HCT116 (cell line): ENCODE data around the gene TECTA. TPM values are rescaled to one million over a fixed set of nuclear protein-coding genes. Genes with fewer than 3 reads are reported as not detected.

Experiments used
- ATAC-seq: fragments of 200-7000 bp; cut with Tn5 transposase; 2 replicates; pipeline ENCODE4 v1.9.1; 2020; ENCODE audit warnings: mild to moderate bottlenecking, moderate library complexity
- BruUV-seq: library from RNA; stranded (reverse); fragments of 400-500 nt; replicated peaks from 2 replicates; lab custom pipeline; 2021; lab: Mats Ljungman, UMichigan
- CTCF ChIA-PET: fragments of 300-600 bp; sonication (Branson Sonifier 250); formaldehyde crosslinking; loops from one replicate; lab custom pipeline; 2021; ENCODE audit warnings: antibody characterized with exemption; lab: Charles Lee
- POLR2A ChIA-PET: fragments of 300-600, 350-600 bp; sonication (Branson Sonifier 250); formaldehyde crosslinking; loops from one replicate; lab custom pipeline; 2021; ENCODE audit warnings: antibody characterized with exemption; lab: Charles Lee
- RAD21 ChIA-PET, 2 experiments: fragments of 300-600 bp; sonication (Branson Sonifier 250); formaldehyde crosslinking; loops; one replicate each; lab custom pipeline; 2023; ENCODE audit warnings: low total read pairs in 2 of 2; ENCODE audit not compliant: uncharacterized antibody in 2 of 2, unreplicated experiment in 2 of 2, low non-redundant PET in 1 of 2; lab: Charles Lee
- DNase-seq: peaks from one replicate; pipeline ENCODE4 v3.0.0-alpha.2; 2010; ENCODE audit warnings: low read depth, low spot score
- H2AFZ ChIP-seq: fragments of 200-600 bp; shearing (Covaris generic), sonication (generic); 2 replicates; pipeline ENCODE4 v1.6.1; 2017; ENCODE audit warnings: low read depth, mixed run types, mixed read lengths, antibody characterized with exemption, low read length; ENCODE audit not compliant: poor library complexity, severe bottlenecking
- H3K27ac ChIP-seq: 2 replicates; pipeline ENCODE4 v1.5.1; 2012; ENCODE audit warnings: low read depth, low read length
- H3K27me3 ChIP-seq: fragments of 200-600 bp; sonication (generic); 2 replicates; pipeline ENCODE4 v1.6.1; 2016; ENCODE audit warnings: mixed run types, low read length, mixed read lengths; ENCODE audit not compliant: insufficient read depth
- H3K36me3 ChIP-seq, 2 experiments: fragments of 200-500 bp in 1 of 2; fragments of 200-600 bp in 1 of 2; sonication (Bioruptor generic) in 1 of 2; sonication (generic) in 1 of 2; 2 replicates each; pipeline versions ENCODE4 v1.5.1 to v1.6.1; 2014 to 2016; ENCODE audit warnings: low read length in 2 of 2, inconsistent platforms in 1 of 2, mixed read lengths in 1 of 2, mixed run types in 1 of 2; ENCODE audit not compliant: insufficient read depth in 2 of 2, control insufficient read depth in 1 of 2
- H3K4me1 ChIP-seq, 2 experiments: fragments of 200-600 bp in 1 of 2; sonication (generic) in 1 of 2; 2 replicates each; pipeline versions ENCODE4 v1.5.1 to v1.6.1; 2012 to 2017; ENCODE audit warnings: low read length in 2 of 2, inconsistent platforms in 1 of 2, mild to moderate bottlenecking in 1 of 2, mixed read lengths in 1 of 2, mixed run types in 1 of 2, moderate library complexity in 1 of 2; ENCODE audit not compliant: insufficient read depth in 2 of 2, control insufficient read depth in 1 of 2
- H3K4me2 ChIP-seq: fragments of 200-600 bp; sonication (generic); 2 replicates; pipeline ENCODE4 v1.6.1; 2017; ENCODE audit warnings: mixed run types, low read length, mixed read lengths
- H3K4me3 ChIP-seq, 2 experiments: fragments of 200-600 bp in 1 of 2; sonication (generic) in 1 of 2; replicated peaks in 1 of 2; 2 replicates each; pipeline ENCODE4 v1.5.1; 2011 to 2016; ENCODE audit warnings: low read length in 2 of 2, control low read depth in 1 of 2, low read depth in 1 of 2, mild to moderate bottlenecking in 1 of 2, mixed read lengths in 1 of 2, mixed run types in 1 of 2
- H3K79me2 ChIP-seq: fragments of 200-600 bp; sonication (generic); 2 replicates; pipeline ENCODE4 v1.6.1; 2017; ENCODE audit warnings: mild to moderate bottlenecking, mixed run types, low read length, moderate library complexity, mixed read lengths; ENCODE audit not compliant: insufficient read depth
- H3K9ac ChIP-seq: fragments of 200-600 bp; sonication (generic); 2 replicates; pipeline ENCODE4 v1.6.1; 2016; ENCODE audit warnings: low read length, mixed read lengths
- H3K9me2 ChIP-seq: fragments of 200-600 bp; sonication (generic), shearing (Covaris generic); 2 replicates; pipeline ENCODE4 v1.6.1; 2017; ENCODE audit warnings: mixed run types, mild to moderate bottlenecking, moderate library complexity; ENCODE audit not compliant: insufficient read depth
- H3K9me3 ChIP-seq, 2 experiments: fragments of 200-500 bp in 1 of 2; fragments of 200-600 bp in 1 of 2; sonication (Bioruptor generic) in 1 of 2; sonication (generic) in 1 of 2; 2 replicates each; pipeline ENCODE4 v1.6.1; 2014 to 2017; ENCODE audit warnings: low read length in 2 of 2, mixed read lengths in 2 of 2, inconsistent platforms in 1 of 2, low read depth in 1 of 2, mild to moderate bottlenecking in 1 of 2, mixed run types in 1 of 2, moderate library complexity in 1 of 2; ENCODE audit not compliant: control insufficient read depth in 1 of 2, insufficient read depth in 1 of 2
- H4K20me1 ChIP-seq: fragments of 200-600 bp; sonication (generic), shearing (Covaris generic); 2 replicates; pipeline ENCODE4 v1.6.1; 2017; ENCODE audit warnings: mixed run types, mild to moderate bottlenecking, moderate library complexity; ENCODE audit not compliant: insufficient read depth
- ATF3 ChIP-seq: IDR thresholded peaks from 2 replicates; pipeline ENCODE4 v1.6.1; 2012
- CEBPB ChIP-seq: IDR thresholded peaks from 2 replicates; pipeline ENCODE4 v1.6.1; 2012; ENCODE audit warnings: low read depth
- CTCF ChIP-seq, 3 experiments: fragments of 200-600 bp in 1 of 3; sonication (generic) in 1 of 3; IDR thresholded peaks in 2 of 3; conservative IDR thresholded peaks in 1 of 3; 2 replicates each; pipeline ENCODE4 v1.5.1; 2012 to 2017; ENCODE audit warnings: low read depth in 2 of 3, low read length in 2 of 3, antibody characterized with exemption in 1 of 3, borderline replicate concordance in 1 of 3, control low read depth in 1 of 3, mild to moderate bottlenecking in 1 of 3, mixed read lengths in 1 of 3, mixed run types in 1 of 3, moderate library complexity in 1 of 3; ENCODE audit not compliant: insufficient read depth in 1 of 3
- EZH2 ChIP-seq: fragments of 200-600 bp; sonication (generic); IDR thresholded peaks from 2 replicates; pipeline ENCODE4 v1.6.1; 2017; ENCODE audit warnings: antibody characterized with exemption, mixed run types
- EZH2phosphoT487 ChIP-seq: fragments of 200-600 bp; IDR thresholded peaks from 2 replicates; pipeline ENCODE4 v1.6.1; 2018; ENCODE audit warnings: antibody characterized with exemption, borderline replicate concordance
- FOSL1 ChIP-seq: IDR thresholded peaks from 2 replicates; pipeline ENCODE4 v1.6.1; 2012; ENCODE audit warnings: low read depth
- MAX ChIP-seq: IDR thresholded peaks from 2 replicates; pipeline ENCODE4 v1.6.1; 2012
- POLR2A ChIP-seq: IDR thresholded peaks from 2 replicates; pipeline ENCODE4 v1.7.0; 2011; ENCODE audit warnings: borderline replicate concordance; ENCODE audit not compliant: insufficient read depth, insufficient read length; ENCODE audit errors: extremely low read depth
- POLR2AphosphoS5 ChIP-seq: IDR thresholded peaks from 2 replicates; pipeline ENCODE4 v1.6.1; 2011; ENCODE audit warnings: mild to moderate bottlenecking, low read depth, low read length, moderate library complexity
- REST ChIP-seq: IDR thresholded peaks from 2 replicates; pipeline ENCODE4 v1.6.1; 2012; ENCODE audit warnings: low read depth
- SIN3A ChIP-seq: IDR thresholded peaks from 2 replicates; pipeline ENCODE4 v1.6.1; 2012; ENCODE audit warnings: low read depth
- SP1 ChIP-seq: IDR thresholded peaks from 2 replicates; pipeline ENCODE4 v1.6.1; 2012; ENCODE audit warnings: low read depth
- SRF ChIP-seq: IDR thresholded peaks from 2 replicates; pipeline ENCODE4 v1.6.1; 2012; ENCODE audit warnings: low read depth
- TCF7L2 ChIP-seq: IDR thresholded peaks from 2 replicates; pipeline ENCODE4 v1.7.0; 2011; ENCODE audit warnings: borderline replicate concordance, inconsistent platforms; ENCODE audit not compliant: insufficient read depth, insufficient read length; ENCODE audit errors: extremely low read depth
- YY1 ChIP-seq: IDR thresholded peaks from 2 replicates; pipeline ENCODE4 v1.6.1; 2011; ENCODE audit warnings: low read length, low read depth, moderate library complexity, mild to moderate bottlenecking; ENCODE audit not compliant: insufficient replicate concordance; ENCODE audit errors: extremely low read depth
- ZFX ChIP-seq: fragments of 450-650 bp; IDR thresholded peaks from 2 replicates; pipeline ENCODE4 v1.6.1; 2017
- ZNF274 ChIP-seq: fragments of 200-500 bp; sonication (Bioruptor generic); IDR thresholded peaks from 2 replicates; pipeline ENCODE4 v1.6.1; 2014; ENCODE audit warnings: mild to moderate bottlenecking, low read depth, low read length, inconsistent platforms
- intact Hi-C: fragments of 100-400 bp; cut with micrococcal nuclease; formaldehyde crosslinking; loops from 2 replicates; pipeline ENCODE4 v1.10.0; 2022
- total RNA-seq: library from RNA; stranded (reverse); gene quantifications from one replicate; pipeline ENCODE4 v1.2.1, GENCODE V29; 2021; ENCODE audit not compliant: unreplicated experiment

The TECTA gene
- total RNA-seq, 1 experiment from 2014 or later: 0.81 TPM

GRCh38 chr11:121082219-121082618 lies 18.8 kb upstream of the TECTA start:
- DNase-seq (no peak), ATAC-seq (no peak)
- Histone ChIP-seq H3K79me2 (no peaks in the 10 kb centered on the region), H3K4me3 (no peak overlapping the region), H3K9me3 (no peaks in the 10 kb centered on the region), H3K4me1 (no peaks in the 10 kb centered on the region), H3K27me3 (no peaks in the 10 kb centered on the region), H3K9ac (no peak overlapping the region), H3K36me3 (peaks cover 0 to 2% of the 10 kb centered on the region in 2 experiments; a peak in 1 of 4 replicates), H4K20me1 (no peaks in the 10 kb centered on the region), H3K4me2 (no peak overlapping the region), H2AFZ (no peak overlapping the region), H3K9me2 (no peaks in the 10 kb centered on the region), H3K27ac (no peak overlapping the region)
- ChIA-PET CTCF (no interaction called here), POLR2A (no interaction called here), RAD21 (no interaction called here)
- intact Hi-C loops: no loop called here
- no TSS peak for BruUV-seq
- TF ChIP-seq YY1 (no peak), SP1 (no peak), POLR2A (no peak), CEBPB (no peak), ZNF274 (no peak), MAX (no peak), REST (no peak), EZH2phosphoT487 (no peak), EZH2 (no peak), ATF3 (no peak), POLR2AphosphoS5 (no peak), TCF7L2 (no peak), FOSL1 (no peak), SRF (no peak), CTCF (IDR thresholded peaks at IDR 0.05 in 2 of 3, conservative IDR thresholded peaks at IDR 0.05 in 1 of 3; ENCODE audit: borderline replicate concordance in 1 of 3, insufficient read depth in 1 of 3, low read depth in 2 of 3, low read length in 2 of 3) (no peak), ZFX (no peak), SIN3A (no peak)
